Measurements from ENCODE around the gene INKA1. TPM values are rescaled to one million over a fixed set of nuclear protein-coding genes. Genes with fewer than 3 reads are reported as not detected.

Gene INKA1
- total RNA-seq, 4 donors from 2014 or later, result 30.4 to 56.1 (median 37.9) TPM

- intact Hi-C loops (cut with DNase I; ENCODE audit: low total_unique reads), result no loop called here
- no peak for TF ChIP-seq POLR2A (IDR thresholded peaks at IDR 0.05)
- no peak for TF ChIP-seq CTCF (IDR thresholded peaks at IDR 0.05)
- peak in 1 of 2 donors; percentile 20 for DNase-seq (ENCODE audit: low spot score in 2 of 2)
- H3K4me3 ChIP-seq (ENCODE audit: low read depth, poor library complexity, severe bottlenecking), result no peak overlapping the region
- WGBS, 2 donors, result 86 to 93% methylated on average over 3 of the region's 3 CpGs
These were observed 41.4 kb upstream of the INKA1 start for GRCh38 chr3:49761661-49762060.

GRCh38 chr3:49763981-49764380 is 39.1 kb upstream of the INKA1 start:
- WGBS, 2 donors, result 95 to 99% methylated on average over 4 of the region's 4 CpGs
- intact Hi-C loops (cut with DNase I; ENCODE audit: low total_unique reads), result no loop called here
- no peak overlapping the region for H3K4me3 ChIP-seq (ENCODE audit: low read depth, poor library complexity, severe bottlenecking)
- TF ChIP-seq CTCF (IDR thresholded peaks at IDR 0.05) (no peak), POLR2A (IDR thresholded peaks at IDR 0.05) (no peak)
- peak in 1 of 2 donors; percentile 17 for DNase-seq (ENCODE audit: low spot score in 2 of 2)

- intact Hi-C loops (cut with DNase I; ENCODE audit: low total_unique reads), result no loop called here
- no peak overlapping the region for H3K4me3 ChIP-seq (ENCODE audit: low read depth, poor library complexity, severe bottlenecking)
- DNase-seq (ENCODE audit: low spot score in 2 of 2), result no peak
- WGBS, 2 donors, result 92 to 95% methylated on average over 3 of the region's 3 CpGs
- no peak for TF ChIP-seq POLR2A (IDR thresholded peaks at IDR 0.05)
- TF ChIP-seq CTCF (IDR thresholded peaks at IDR 0.05), result no peak
These were observed 33.7 kb upstream of the INKA1 start for GRCh38 chr3:49769286-49769915.

- H3K4me3 ChIP-seq (ENCODE audit: low read depth, poor library complexity, severe bottlenecking), result no peak overlapping the region
- TF ChIP-seq CTCF (IDR thresholded peaks at IDR 0.05), result no peak
- TF ChIP-seq POLR2A (IDR thresholded peaks at IDR 0.05), result no peak
- intact Hi-C loops (cut with DNase I; ENCODE audit: low total_unique reads), result no loop called here
These were observed 33.1 kb upstream of the INKA1 start for GRCh38 chr3:49769926-49770325.

GRCh38 chr3:49771340-49771938 is 31.6 kb upstream of the INKA1 start:
- WGBS, 2 donors, result 68 to 73% methylated on average over 1 of the region's 1 CpG
- H3K4me3 ChIP-seq (ENCODE audit: low read depth, poor library complexity, severe bottlenecking), result no peak overlapping the region
- no peak for DNase-seq (ENCODE audit: low spot score in 2 of 2)
- intact Hi-C loops (cut with DNase I; ENCODE audit: low total_unique reads), result no loop called here
- TF ChIP-seq CTCF (IDR thresholded peaks at IDR 0.05) (no peak), POLR2A (IDR thresholded peaks at IDR 0.05) (no peak)

More at GRCh38 chr3:49769926-49770325, 33.1 kb upstream of the INKA1 start:
- peak in 1 of 2 donors; percentile 31 for DNase-seq (ENCODE audit: low spot score in 2 of 2)

Measured in lower leg skin (tissue), 4 donors.